ENCODE measurements around the gene PCDHGA7. TPM values are rescaled to one million over a fixed set of nuclear protein-coding genes. Genes with fewer than 3 reads are reported as not detected.

Gene PCDHGA7
- total RNA-seq, 1 donor from 2014 or later = 2.2 TPM

DNA sequence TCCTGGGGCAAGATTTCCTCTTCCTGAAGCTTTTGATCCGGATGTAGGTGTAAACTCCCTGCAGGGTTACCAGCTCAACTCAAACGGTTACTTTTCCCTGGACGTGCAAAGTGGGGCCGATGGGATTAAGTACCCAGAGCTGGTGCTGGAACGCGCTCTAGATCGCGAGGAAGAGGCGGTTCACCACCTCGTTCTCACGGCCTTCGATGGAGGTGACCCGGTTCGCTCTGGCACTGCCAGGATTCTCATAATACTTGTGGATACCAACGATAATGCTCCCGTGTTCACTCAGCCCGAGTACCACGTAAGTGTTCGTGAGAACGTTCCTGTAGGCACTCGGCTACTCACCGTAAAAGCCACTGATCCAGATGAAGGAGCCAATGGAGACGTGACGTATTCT, 26.9 kb upstream of the PCDHGA7 start:
- no peak for DNase-seq (ENCODE audit: low read depth)
- H3K27me3 ChIP-seq (ENCODE audit: control insufficient read depth, insufficient read depth, low read length) = peaks cover 17% of the 10 kb centered on the region
- TF ChIP-seq, protein P1, sequence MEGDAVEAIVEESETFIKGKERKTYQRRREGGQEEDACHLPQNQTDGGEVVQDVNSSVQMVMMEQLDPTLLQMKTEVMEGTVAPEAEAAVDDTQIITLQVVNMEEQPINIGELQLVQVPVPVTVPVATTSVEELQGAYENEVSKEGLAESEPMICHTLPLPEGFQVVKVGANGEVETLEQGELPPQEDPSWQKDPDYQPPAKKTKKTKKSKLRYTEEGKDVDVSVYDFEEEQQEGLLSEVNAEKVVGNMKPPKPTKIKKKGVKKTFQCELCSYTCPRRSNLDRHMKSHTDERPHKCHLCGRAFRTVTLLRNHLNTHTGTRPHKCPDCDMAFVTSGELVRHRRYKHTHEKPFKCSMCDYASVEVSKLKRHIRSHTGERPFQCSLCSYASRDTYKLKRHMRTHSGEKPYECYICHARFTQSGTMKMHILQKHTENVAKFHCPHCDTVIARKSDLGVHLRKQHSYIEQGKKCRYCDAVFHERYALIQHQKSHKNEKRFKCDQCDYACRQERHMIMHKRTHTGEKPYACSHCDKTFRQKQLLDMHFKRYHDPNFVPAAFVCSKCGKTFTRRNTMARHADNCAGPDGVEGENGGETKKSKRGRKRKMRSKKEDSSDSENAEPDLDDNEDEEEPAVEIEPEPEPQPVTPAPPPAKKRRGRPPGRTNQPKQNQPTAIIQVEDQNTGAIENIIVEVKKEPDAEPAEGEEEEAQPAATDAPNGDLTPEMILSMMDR (IDR thresholded peaks at IDR 0.05; ENCODE audit: insufficient read depth, low read length, poor library complexity, severe bottlenecking) = no peak
- no peaks in the 10 kb centered on the region for H3K36me3 ChIP-seq (ENCODE audit: control insufficient read depth, insufficient read depth, low read length)
- no peak overlapping the region for H3K4me3 ChIP-seq (ENCODE audit: low read depth, low read length)

DNA sequence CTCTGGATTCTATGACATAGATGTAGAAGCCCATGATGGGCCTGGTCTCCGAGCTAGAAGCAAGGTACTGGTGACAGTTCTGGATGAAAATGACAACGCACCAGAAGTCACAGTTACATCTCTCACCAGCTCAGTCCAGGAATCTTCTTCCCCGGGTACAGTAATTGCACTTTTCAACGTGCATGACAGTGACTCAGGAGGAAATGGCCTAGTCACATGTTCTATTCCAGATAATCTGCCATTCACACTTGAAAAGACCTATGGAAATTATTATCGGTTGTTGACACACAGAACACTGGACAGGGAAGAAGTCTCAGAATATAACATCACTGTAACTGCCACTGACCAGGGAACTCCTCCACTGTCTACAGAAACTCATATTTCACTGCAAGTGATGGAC, 26.4 kb upstream of the PCDHGA7 start:
- no peaks in the 10 kb centered on the region for H3K36me3 ChIP-seq (ENCODE audit: control insufficient read depth, insufficient read depth, low read length)
- peaks cover 18% of the 10 kb centered on the region for H3K27me3 ChIP-seq (ENCODE audit: control insufficient read depth, insufficient read depth, low read length)
- H3K4me3 ChIP-seq (ENCODE audit: low read depth, low read length) = no peak overlapping the region
- TF ChIP-seq, protein P1 (IDR thresholded peaks at IDR 0.05; ENCODE audit: insufficient read depth, low read length, poor library complexity, severe bottlenecking) = no peak
- DNase-seq (ENCODE audit: low read depth) = no peak

DNA sequence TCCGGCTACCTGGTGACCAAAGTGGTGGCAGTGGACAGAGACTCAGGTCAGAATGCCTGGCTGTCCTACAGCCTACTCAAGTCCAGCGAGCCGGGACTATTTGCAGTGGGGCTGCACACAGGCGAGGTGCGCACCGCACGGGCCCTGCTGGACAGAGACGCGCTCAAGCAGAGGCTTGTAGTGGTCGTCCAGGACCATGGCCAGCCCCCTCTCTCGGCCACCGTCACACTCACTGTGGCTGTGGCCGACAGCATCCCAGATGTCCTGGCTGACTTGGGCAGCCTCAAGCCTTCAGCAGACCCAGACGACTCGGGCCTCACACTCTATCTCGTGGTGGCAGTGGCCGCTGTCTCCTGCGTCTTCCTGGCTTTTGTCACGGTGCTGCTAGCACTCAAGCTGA, 25.6 kb upstream of the PCDHGA7 start:
- H3K36me3 ChIP-seq (ENCODE audit: control insufficient read depth, insufficient read depth, low read length) = no peaks in the 10 kb centered on the region
- peaks cover 16% of the 10 kb centered on the region for H3K27me3 ChIP-seq (ENCODE audit: control insufficient read depth, insufficient read depth, low read length)
- TF ChIP-seq, protein P1 (IDR thresholded peaks at IDR 0.05; ENCODE audit: insufficient read depth, low read length, poor library complexity, severe bottlenecking) = no peak
- H3K4me3 ChIP-seq (ENCODE audit: low read depth, low read length) = no peak overlapping the region
- no peak for DNase-seq (ENCODE audit: low read depth)

DNA sequence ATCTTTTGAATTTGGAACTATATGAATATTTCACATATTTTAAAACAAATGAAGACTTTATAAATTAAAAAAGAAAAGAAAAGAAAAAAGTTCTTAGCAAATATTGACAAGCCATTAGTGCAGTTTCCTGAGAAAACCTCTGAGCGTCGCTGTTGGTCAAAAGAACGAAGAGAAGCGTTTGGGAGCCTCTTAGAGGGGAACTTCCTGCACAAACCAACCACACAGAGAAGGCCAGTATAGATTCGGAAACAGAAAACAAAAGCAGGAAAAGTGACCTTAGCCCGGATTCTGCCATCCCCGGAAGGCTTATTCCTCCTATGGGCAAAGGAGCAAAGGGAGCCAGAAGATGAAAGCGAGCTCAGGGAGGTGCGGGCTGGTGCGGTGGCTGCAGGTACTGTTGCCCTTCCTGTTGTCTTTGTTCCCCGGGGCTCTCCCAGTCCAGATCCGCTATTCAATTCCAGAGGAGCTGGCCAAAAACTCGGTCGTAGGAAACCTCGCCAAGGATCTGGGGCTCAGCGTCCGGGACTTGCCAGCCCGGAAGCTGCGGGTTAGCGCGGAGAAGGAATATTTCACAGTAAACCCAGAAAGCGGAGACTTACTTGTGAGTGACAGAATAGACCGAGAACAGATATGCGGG, 22.6 kb upstream of the PCDHGA7 start, which contains the start of gene PCDHGB2:
TSS of gene PCDHGB2 (plus strand) at position 205 of the 637 bp plus-strand sequence. CDS start at position 347, 142 bp downstream.
- Histone ChIP-seq H3K27me3 (ENCODE audit: control insufficient read depth, insufficient read depth, low read length) (peaks cover 22% of the 10 kb centered on the region), H3K36me3 (ENCODE audit: control insufficient read depth, insufficient read depth, low read length) (no peaks in the 10 kb centered on the region), H3K4me3 (ENCODE audit: low read depth, low read length) (peak within 1 kb of the TSS; percentile 6)
- no peak for DNase-seq (ENCODE audit: low read depth)
- TF ChIP-seq, protein P1 (IDR thresholded peaks at IDR 0.05; ENCODE audit: insufficient read depth, low read length, poor library complexity, severe bottlenecking) = peak; percentile 21

DNA sequence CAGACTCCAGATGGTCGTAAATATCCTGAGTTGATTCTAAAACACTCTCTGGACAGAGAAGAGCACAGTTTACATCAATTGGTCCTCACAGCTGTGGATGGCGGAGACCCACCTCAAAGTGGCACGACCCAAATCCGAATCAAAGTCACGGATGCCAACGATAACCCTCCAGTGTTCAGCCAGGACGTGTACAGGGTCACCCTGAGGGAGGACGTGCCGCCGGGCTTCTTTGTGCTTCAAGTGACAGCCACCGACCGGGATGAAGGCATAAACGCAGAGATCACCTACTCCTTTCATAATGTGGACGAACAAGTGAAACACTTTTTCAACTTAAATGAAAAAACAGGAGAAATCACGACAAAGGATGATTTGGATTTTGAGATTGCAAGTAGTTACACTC, 21.9 kb upstream of the PCDHGA7 start:
- TF ChIP-seq, protein P1 (IDR thresholded peaks at IDR 0.05; ENCODE audit: insufficient read depth, low read length, poor library complexity, severe bottlenecking) = no peak
- no peak for DNase-seq (ENCODE audit: low read depth)
- Histone ChIP-seq H3K27me3 (ENCODE audit: control insufficient read depth, insufficient read depth, low read length) (peaks cover 27% of the 10 kb centered on the region), H3K36me3 (ENCODE audit: control insufficient read depth, insufficient read depth, low read length) (no peaks in the 10 kb centered on the region), H3K4me3 (ENCODE audit: low read depth, low read length) (no peak overlapping the region)

DNA sequence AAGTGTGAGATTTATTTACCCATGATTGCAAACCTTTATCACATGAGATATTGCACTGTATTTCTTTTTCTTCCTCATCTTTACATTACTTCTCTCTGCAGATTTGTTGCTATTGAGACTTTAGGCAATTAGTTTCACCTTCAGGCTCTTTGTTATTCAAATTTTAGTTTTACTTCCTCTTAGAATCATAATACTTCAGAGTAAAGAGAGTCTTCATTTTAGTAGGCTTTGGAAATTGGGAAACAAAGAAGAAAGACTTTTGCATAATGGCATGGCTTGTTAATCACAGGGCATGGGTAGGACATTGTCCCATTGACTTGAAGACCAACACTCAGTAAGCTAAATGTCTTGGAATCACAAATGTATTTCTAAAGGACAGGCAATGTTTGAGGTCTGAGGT, 19.8 kb upstream of the PCDHGA7 start:
- TF ChIP-seq, protein P1 (IDR thresholded peaks at IDR 0.05; ENCODE audit: insufficient read depth, low read length, poor library complexity, severe bottlenecking) = no peak
- no peak for DNase-seq (ENCODE audit: low read depth)
- H3K36me3 ChIP-seq (ENCODE audit: control insufficient read depth, insufficient read depth, low read length) = no peaks in the 10 kb centered on the region
- peaks cover 34% of the 10 kb centered on the region for H3K27me3 ChIP-seq (ENCODE audit: control insufficient read depth, insufficient read depth, low read length)
- no peak overlapping the region for H3K4me3 ChIP-seq (ENCODE audit: low read depth, low read length)
